Esophagus muscularis mucosa (tissue), 2 donors: Measurements from ENCODE around the gene OTULIN.

Experiments
- EP300 ChIP-seq: sonication (generic); formaldehyde crosslinking; IDR thresholded peaks from one replicate; pipeline ENCODE4 v1.6.1; 2017; ENCODE audit warnings: antibody characterized with exemption
- POLR2A ChIP-seq: fragments of 450-650 bp; IDR thresholded peaks from one replicate; pipeline ENCODE4 v1.6.1; 2017; ENCODE audit warnings: antibody characterized with exemption, moderate library complexity, mild to moderate bottlenecking, low read depth

- no peak for TF ChIP-seq POLR2A
- TF ChIP-seq EP300 = no peak
These were observed 2.8 kb downstream of the OTULIN start for GRCh38 chr5:14667290-14667689.
